ENCODE results near the gene TMBIM1. TPM values are rescaled to one million over a fixed set of nuclear protein-coding genes. Genes with fewer than 3 reads are reported as not detected.

TMBIM1 gene
- polyA plus RNA-seq, 4 donors, result 112 to 328 (median 155) TPM

DNA sequence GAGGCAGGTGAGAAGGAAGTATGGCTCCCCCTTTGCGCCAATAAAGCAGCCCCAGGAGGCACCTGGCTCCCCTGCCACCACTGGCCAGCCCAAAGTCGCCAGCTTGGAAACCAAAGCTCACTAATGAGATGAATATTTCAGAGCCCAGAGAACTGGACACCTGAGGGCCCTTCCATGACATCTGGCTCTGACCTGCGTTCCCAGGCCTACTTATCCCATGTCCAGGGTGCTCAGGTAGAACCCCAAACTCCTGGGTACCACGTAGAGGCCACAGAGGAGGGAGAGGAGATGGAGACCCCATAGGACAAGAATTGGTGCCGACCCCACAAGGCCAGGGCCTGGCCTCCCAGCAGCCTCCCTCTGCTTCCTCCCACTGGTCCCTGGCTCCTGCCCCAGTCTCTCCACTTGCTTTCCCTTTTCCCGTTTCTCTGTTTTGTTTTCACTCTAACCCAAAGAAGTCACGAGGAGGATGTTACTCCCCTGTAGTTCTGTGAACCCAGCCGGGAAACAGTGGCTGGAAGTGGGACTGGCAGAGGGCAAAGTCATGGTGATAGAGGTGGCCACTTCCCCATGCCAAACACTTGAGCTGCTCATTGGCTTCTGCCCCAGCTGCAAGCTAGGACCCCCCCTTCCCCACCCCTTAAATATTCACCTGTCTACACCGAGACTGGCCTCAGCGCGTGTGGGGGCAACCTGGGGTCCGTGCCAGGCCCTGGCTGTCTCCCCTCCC is 820 bp downstream of the TMBIM1 start:
- peak; percentile 62 to 67 for DNase-seq
- Histone ChIP-seq H3K27me3 (ENCODE audit: control insufficient read depth in 3 of 3, insufficient read depth in 3 of 3, low read length in 3 of 3) (no peaks in the 10 kb centered on the region), H3K9me3 (ENCODE audit: control insufficient read depth in 2 of 2, insufficient read depth in 1 of 2, low read depth in 1 of 2, low read length in 1 of 2) (no peaks in the 10 kb centered on the region), H3K27ac (ENCODE audit: low read depth in 1 of 3, low read length in 2 of 3) (peak overlapping the region; percentile 94 to 100 (median 97)), H3K4me1 (ENCODE audit: control insufficient read depth in 3 of 3, insufficient read depth in 2 of 3, low read depth in 1 of 3, low read length in 2 of 3) (peaks cover 2 to 78% (median 22%) of the 10 kb centered on the region in 3 donors), H3K4me3 (ENCODE audit: low read depth in 1 of 3, low read length in 3 of 3) (peak overlapping the region; percentile 77 to 93 (median 83)), H3K36me3 (ENCODE audit: control insufficient read depth in 3 of 3, insufficient read depth in 2 of 3, low read depth in 1 of 3, low read length in 3 of 3) (peaks cover 0 to 9% (median 0%) of the 10 kb centered on the region in 3 donors)
- FAIRE-seq, result no peak
- WGBS, 3 donors, result 21 to 25% (median 22%) methylated on average over 12 of the region's 12 CpGs

DNA sequence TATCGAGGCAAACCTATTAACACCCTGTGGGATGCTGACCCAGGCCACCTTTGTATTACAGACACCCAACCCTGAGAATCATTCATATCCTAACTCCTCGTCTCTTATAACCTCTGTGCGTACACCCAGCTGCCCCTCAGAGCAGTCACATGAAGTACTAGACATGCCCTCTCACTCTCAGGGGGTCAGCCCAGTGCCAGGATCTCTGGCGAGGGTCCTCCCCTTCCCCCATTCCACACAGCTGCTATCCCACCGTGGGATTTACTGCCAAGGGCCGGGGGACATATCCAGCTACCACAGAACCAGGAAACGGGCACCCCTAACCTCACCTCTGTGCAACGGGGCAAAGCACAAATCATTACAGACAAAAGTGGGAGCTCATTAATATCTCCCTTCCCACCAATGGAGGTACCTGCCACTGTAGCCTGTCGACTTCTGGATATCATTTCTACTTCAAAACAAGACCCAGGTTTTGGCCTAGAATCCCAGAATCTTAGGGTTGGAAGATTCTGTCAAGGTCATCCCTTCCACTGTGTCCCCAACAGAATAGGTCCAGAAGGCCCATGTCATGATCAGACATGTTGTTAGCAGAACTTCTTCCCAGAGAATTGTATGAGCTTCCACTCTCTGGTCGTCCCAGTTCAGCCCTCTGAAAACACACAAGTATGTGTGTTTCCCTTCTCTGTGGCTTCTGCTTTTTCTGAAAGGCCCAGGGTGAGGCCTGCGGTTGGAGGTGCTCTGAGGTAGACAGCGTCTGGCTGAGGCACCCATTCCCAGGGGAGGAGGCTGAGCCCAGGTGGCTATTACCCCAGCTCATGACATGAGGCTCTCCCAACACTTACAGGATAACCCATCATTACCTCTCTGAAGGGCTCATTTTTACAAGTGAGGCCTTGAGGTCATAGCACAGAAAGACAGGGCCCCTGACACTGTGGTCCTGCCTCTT is 1.7 kb downstream of the TMBIM1 start:
- 16 to 33% (median 16%) methylated on average over 12 of the region's 12 CpGs for whole genome bisulfite sequencing, 3 donors
- H3K4me1 ChIP-seq (ENCODE audit: control insufficient read depth in 3 of 3, insufficient read depth in 2 of 3, low read depth in 1 of 3, low read length in 2 of 3), result peaks cover 5 to 78% (median 26%) of the 10 kb centered on the region in 3 donors

DNA sequence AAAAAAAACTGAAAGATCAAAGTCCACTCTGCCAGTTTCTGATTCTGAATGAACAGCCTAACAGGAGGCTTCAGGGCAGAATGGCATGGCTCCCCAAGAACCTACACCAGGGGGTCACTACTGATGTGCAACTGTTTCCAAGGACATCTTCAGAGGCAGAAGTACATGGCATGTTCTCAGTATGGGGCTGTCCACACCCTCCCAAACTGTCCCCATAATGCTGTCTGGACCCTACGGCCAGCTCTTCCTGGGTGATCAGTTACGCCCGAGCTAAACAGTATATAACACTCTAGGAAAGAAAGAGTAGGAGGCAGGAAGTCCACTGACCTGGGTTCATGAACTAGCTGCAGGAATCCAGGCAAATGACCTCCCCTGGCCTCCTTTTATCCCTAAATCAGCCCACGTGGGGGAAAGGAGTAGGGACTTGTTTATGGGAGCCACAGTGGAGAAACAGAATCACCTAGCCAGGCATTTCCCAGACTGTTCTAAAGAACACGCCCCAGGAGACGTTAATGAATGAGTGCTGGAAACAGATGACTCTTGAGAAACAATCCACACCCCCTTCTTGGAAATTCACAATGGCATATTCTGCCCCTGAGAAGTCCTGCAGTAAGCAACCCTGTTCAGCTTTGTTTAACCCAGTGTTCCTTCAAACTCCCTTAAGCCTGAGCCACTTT is 2.5 kb downstream of the TMBIM1 start:
- H3K4me3 ChIP-seq (ENCODE audit: low read depth in 1 of 3, low read length in 3 of 3), result peak overlapping the region in 2 of 3 donors; percentile 83 to 93
- no peak for FAIRE-seq
- H3K36me3 ChIP-seq (ENCODE audit: control insufficient read depth in 3 of 3, insufficient read depth in 2 of 3, low read depth in 1 of 3, low read length in 3 of 3), result peaks cover 0 to 25% (median 0%) of the 10 kb centered on the region in 3 donors
- peaks cover 8 to 80% (median 29%) of the 10 kb centered on the region in 3 donors for H3K4me1 ChIP-seq (ENCODE audit: control insufficient read depth in 3 of 3, insufficient read depth in 2 of 3, low read depth in 1 of 3, low read length in 2 of 3)
- no peaks in the 10 kb centered on the region for H3K9me3 ChIP-seq (ENCODE audit: control insufficient read depth in 2 of 2, insufficient read depth in 1 of 2, low read depth in 1 of 2, low read length in 1 of 2)
- H3K27ac ChIP-seq (ENCODE audit: low read depth in 1 of 3, low read length in 2 of 3), result peak overlapping the region; percentile 94 to 100 (median 97)
- DNase-seq, result peak; percentile 84 to 90
- H3K27me3 ChIP-seq (ENCODE audit: control insufficient read depth in 3 of 3, insufficient read depth in 3 of 3, low read length in 3 of 3), result no peaks in the 10 kb centered on the region
- 5 to 24% (median 16%) methylated on average over 6 of the region's 6 CpGs for WGBS, 3 donors

More for the DNA sequence above, 1.7 kb downstream of the TMBIM1 start:
- Histone ChIP-seq H3K36me3 (ENCODE audit: control insufficient read depth in 3 of 3, insufficient read depth in 2 of 3, low read depth in 1 of 3, low read length in 3 of 3) (peaks cover 0 to 18% (median 0%) of the 10 kb centered on the region in 3 donors), H3K27me3 (ENCODE audit: control insufficient read depth in 3 of 3, insufficient read depth in 3 of 3, low read length in 3 of 3) (no peaks in the 10 kb centered on the region), H3K4me3 (ENCODE audit: low read depth in 1 of 3, low read length in 3 of 3) (peak overlapping the region; percentile 12 to 93 (median 83)), H3K27ac (ENCODE audit: low read depth in 1 of 3, low read length in 2 of 3) (peak overlapping the region; percentile 94 to 100 (median 97)), H3K9me3 (ENCODE audit: control insufficient read depth in 2 of 2, insufficient read depth in 1 of 2, low read depth in 1 of 2, low read length in 1 of 2) (no peaks in the 10 kb centered on the region)
- DNase-seq, result peak; percentile 44 to 70
- FAIRE-seq, result no peak

DNA sequence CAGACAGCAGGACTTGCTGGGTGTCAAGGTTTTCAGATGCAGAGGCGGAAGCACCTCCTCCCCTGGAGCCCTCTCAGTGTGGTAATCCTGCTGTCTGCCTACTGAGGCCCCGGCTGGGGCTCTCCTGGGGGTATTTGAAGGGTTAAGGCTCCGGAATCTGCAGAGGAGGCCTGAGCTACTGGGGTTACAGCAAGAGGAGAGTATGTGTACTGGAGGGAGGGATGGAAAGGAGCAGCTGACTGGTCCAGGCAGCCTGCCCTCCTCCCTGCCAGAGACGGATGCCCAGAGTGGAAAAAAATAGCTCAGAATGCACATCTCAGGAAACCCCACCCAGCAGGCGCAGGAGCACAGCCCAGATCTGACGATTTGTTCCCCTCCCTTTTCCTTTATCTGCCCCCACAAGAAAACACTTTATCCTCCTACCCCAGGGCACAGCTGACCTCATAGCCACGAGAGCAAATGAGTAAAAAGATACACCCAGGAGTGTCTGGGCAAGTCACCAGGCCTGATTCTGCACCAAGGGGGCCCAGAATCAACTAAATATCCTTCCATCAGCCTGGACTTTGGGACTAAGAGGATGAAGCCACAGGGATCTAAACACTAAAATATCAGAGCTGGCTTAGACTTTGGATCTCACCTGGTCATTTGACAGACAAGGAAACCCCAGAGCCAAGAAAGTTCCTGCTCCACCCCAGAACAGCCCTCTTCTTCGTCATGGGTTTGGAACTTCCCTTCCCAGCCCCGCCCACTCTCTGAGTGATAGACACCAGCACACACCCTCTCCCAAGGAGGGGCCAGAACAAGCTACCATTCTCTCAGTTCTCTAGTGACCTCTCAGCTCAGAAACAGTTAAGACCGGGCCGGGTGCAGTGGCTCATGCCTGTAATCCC is 5.5 kb downstream of the TMBIM1 start:
- Histone ChIP-seq H3K4me3 (ENCODE audit: low read depth in 1 of 3, low read length in 3 of 3) (peak overlapping the region in 2 of 3 donors; percentile 37 to 44), H3K9me3 (ENCODE audit: control insufficient read depth in 2 of 2, insufficient read depth in 1 of 2, low read depth in 1 of 2, low read length in 1 of 2) (no peaks in the 10 kb centered on the region), H3K36me3 (ENCODE audit: control insufficient read depth in 3 of 3, insufficient read depth in 2 of 3, low read depth in 1 of 3, low read length in 3 of 3) (peaks cover 0 to 54% (median 10%) of the 10 kb centered on the region in 3 donors), H3K4me1 (ENCODE audit: control insufficient read depth in 3 of 3, insufficient read depth in 2 of 3, low read depth in 1 of 3, low read length in 2 of 3) (peaks cover 10 to 81% (median 29%) of the 10 kb centered on the region in 3 donors), H3K27ac (ENCODE audit: low read depth in 1 of 3, low read length in 2 of 3) (peak overlapping the region; percentile 97 to 100 (median 99)), H3K27me3 (ENCODE audit: control insufficient read depth in 3 of 3, insufficient read depth in 3 of 3, low read length in 3 of 3) (no peaks in the 10 kb centered on the region)
- FAIRE-seq (no peak), DNase-seq (peak; percentile 98 to 100)
- WGBS, 3 donors, result 2 to 4% (median 3%) methylated on average over 11 of the region's 11 CpGs

DNA sequence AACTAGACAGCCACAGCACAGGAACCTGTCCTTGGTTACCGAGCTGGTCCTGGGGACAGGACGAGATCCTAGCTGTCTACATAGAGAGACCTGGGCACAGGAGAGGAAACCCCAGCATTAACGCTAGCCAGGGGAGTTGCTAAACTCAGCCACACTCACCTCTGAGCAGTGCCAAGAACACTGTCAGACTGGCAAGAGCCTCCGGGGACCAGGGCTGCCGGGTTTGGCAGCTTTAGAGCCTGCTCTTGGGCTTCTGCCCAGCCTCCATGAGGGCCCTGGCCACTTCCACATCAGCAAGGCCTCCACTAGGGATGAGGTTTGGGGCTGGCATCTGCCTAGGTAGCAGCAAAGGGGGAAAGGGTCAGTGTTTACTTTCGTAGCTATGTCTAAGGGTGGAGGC is 6.7 kb downstream of the TMBIM1 start:
- Histone ChIP-seq H3K4me3 (ENCODE audit: low read depth in 1 of 3, low read length in 3 of 3) (peak overlapping the region in 1 of 3 donors; percentile 2), H3K4me1 (ENCODE audit: control insufficient read depth in 3 of 3, insufficient read depth in 2 of 3, low read depth in 1 of 3, low read length in 2 of 3) (peaks cover 10 to 73% (median 23%) of the 10 kb centered on the region in 3 donors), H3K36me3 (ENCODE audit: control insufficient read depth in 3 of 3, insufficient read depth in 2 of 3, low read depth in 1 of 3, low read length in 3 of 3) (peaks cover 3 to 58% (median 15%) of the 10 kb centered on the region in 3 donors), H3K27me3 (ENCODE audit: control insufficient read depth in 3 of 3, insufficient read depth in 3 of 3, low read length in 3 of 3) (no peaks in the 10 kb centered on the region), H3K9me3 (ENCODE audit: control insufficient read depth in 2 of 2, insufficient read depth in 1 of 2, low read depth in 1 of 2, low read length in 1 of 2) (no peaks in the 10 kb centered on the region), H3K27ac (ENCODE audit: low read depth in 1 of 3, low read length in 2 of 3) (peak overlapping the region; percentile 97 to 100 (median 99))
- DNase-seq (no peak), FAIRE-seq (no peak)
- 33 to 38% (median 38%) methylated on average over 6 of the region's 6 CpGs for WGBS, 3 donors

DNA sequence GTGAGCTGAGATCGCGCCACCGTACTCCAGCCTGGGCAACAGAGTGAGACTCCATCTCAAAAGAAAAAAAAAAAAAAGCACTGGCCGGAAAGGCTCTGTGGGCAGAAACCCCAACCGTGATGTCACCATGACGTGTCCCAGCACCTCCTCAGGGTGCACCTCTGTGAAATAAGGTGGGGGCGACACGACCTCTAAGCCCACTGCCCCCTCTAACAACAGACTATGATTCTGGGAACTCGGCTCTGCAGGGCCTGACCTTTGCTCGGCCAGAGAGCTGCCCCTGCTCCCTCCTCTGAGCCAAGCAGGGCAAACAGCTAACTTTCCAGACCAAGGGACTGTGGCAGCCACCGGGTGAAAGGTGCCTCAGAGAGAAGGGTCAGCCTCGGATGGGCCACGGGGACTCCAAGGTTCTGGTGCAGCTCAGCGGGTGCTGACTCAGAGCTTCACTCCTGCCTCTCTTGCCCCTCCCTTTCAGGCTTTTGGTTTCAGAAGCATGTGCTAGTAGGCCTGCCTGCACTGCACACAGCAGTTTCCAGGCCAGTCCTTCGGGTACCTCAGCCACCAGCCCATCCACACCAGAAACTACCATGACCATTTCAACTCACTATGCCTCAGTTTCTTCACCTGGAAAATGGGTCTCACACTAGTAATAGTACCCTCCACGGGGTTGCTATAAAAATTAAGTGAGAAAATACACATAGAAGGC is 8.0 kb downstream of the TMBIM1 start:
- Histone ChIP-seq H3K9me3 (ENCODE audit: control insufficient read depth in 2 of 2, insufficient read depth in 1 of 2, low read depth in 1 of 2, low read length in 1 of 2) (no peaks in the 10 kb centered on the region), H3K36me3 (ENCODE audit: control insufficient read depth in 3 of 3, insufficient read depth in 2 of 3, low read depth in 1 of 3, low read length in 3 of 3) (peaks cover 15 to 72% (median 23%) of the 10 kb centered on the region in 3 donors), H3K4me3 (ENCODE audit: low read depth in 1 of 3, low read length in 3 of 3) (peak overlapping the region in 1 of 3 donors; percentile 31), H3K27me3 (ENCODE audit: control insufficient read depth in 3 of 3, insufficient read depth in 3 of 3, low read length in 3 of 3) (no peaks in the 10 kb centered on the region), H3K4me1 (ENCODE audit: control insufficient read depth in 3 of 3, insufficient read depth in 2 of 3, low read depth in 1 of 3, low read length in 2 of 3) (peaks cover 10 to 61% (median 21%) of the 10 kb centered on the region in 3 donors), H3K27ac (ENCODE audit: low read depth in 1 of 3, low read length in 2 of 3) (peak overlapping the region in 2 of 3 donors; percentile 73 to 100)
- WGBS, 3 donors, result 34 to 53% (median 36%) methylated on average over 12 to 16 of the region's 16 CpGs
- peak; percentile 60 to 82 for DNase-seq
- FAIRE-seq, result no peak

All from small intestine (tissue), 7 donors.